B cell (primary cell): ENCODE results near the gene MAFG. TPM values are rescaled to one million over a fixed set of nuclear protein-coding genes. Genes with fewer than 3 reads are reported as not detected.

Experiments
- ATAC-seq: fragments of 200-7000 bp; cut with Tn5 transposase; one replicate; pipeline ENCODE4 v1.10.0; 2021; ENCODE audit warnings: low read depth, mild to moderate bottlenecking, moderate number of reproducible peaks, moderate library complexity
- CTCF ChIA-PET: fragments of 350-600 bp; sonication (Branson Sonifier 250); formaldehyde crosslinking; loops from one replicate; lab custom pipeline; 2021; ENCODE audit warnings: antibody characterized with exemption, inconsistent platforms; lab: Charles Lee
- POLR2A ChIA-PET: fragments of 350-600 bp; sonication (Branson Sonifier 250); formaldehyde crosslinking; loops from one replicate; lab custom pipeline; 2021; ENCODE audit warnings: antibody characterized with exemption; lab: Charles Lee
- DNase-seq: peaks from one replicate; pipeline ENCODE4 v3.0.0; 2013
- H2AFZ ChIP-seq: 2 replicates; pipeline ENCODE4 v1.6.1; 2012; ENCODE audit warnings: mild to moderate bottlenecking, low read depth, low read length; ENCODE audit not compliant: insufficient read depth, poor library complexity, severe bottlenecking
- H3K27ac ChIP-seq, 2 donors: 1 replicate in 1 of 2; 2 replicates in 1 of 2; pipeline ENCODE4 v1.5.1; 2012 to 2013; ENCODE audit warnings: low read length in 2 of 2, mild to moderate bottlenecking in 2 of 2, moderate library complexity in 1 of 2
- H3K27me3 ChIP-seq, 4 experiments: fragments of 200-600 bp in 1 of 4; sonication (generic) in 1 of 4; replicated peaks in 1 of 4; 1 replicate in 2 of 4; 2 replicates in 2 of 4; pipeline versions ENCODE4 v1.6.1 to v1.7.0; 2013 to 2016; ENCODE audit warnings: low read length in 3 of 4, mild to moderate bottlenecking in 2 of 4, mixed read lengths in 1 of 4, moderate library complexity in 1 of 4; ENCODE audit not compliant: insufficient read depth in 4 of 4, control insufficient read depth in 3 of 4; ENCODE audit errors: control extremely low read depth in 1 of 4
- H3K36me3 ChIP-seq, 2 experiments: replicated peaks in 1 of 2; 1 replicate in 1 of 2; 2 replicates in 1 of 2; pipeline versions ENCODE4 v1.6.1 to v1.7.1; 2013; ENCODE audit warnings: low read length in 1 of 2; ENCODE audit not compliant: insufficient read depth in 2 of 2, control insufficient read depth in 1 of 2; ENCODE audit errors: control extremely low read depth in 1 of 2, extremely low read depth in 1 of 2
- H3K4me1 ChIP-seq, 2 donors: fragments of 200-600 bp in 1 of 2; sonication (generic) in 1 of 2; 1 replicate in 1 of 2; 2 replicates in 1 of 2; pipeline versions ENCODE4 v1.5.1 to v1.6.1; 2013 to 2017; ENCODE audit warnings: low read length in 2 of 2; ENCODE audit not compliant: control insufficient read depth in 2 of 2, insufficient read depth in 2 of 2
- H3K4me2 ChIP-seq: replicated peaks from 2 replicates; pipeline ENCODE3; 2012; ENCODE audit warnings: mild to moderate bottlenecking, low read depth, low read length; ENCODE audit not compliant: poor library complexity, severe bottlenecking
- H3K4me3 ChIP-seq, 5 experiments: fragments of 200-600 bp in 1 of 5; sonication (generic) in 1 of 5; 1 replicate in 3 of 5; 2 replicates in 2 of 5; pipeline versions ENCODE4 v1.5.1 to v1.7.0; 2011 to 2016; ENCODE audit warnings: low read length in 4 of 5, mild to moderate bottlenecking in 4 of 5, low read depth in 2 of 5, control low read depth in 1 of 5, moderate library complexity in 1 of 5; ENCODE audit not compliant: insufficient read depth in 1 of 5; ENCODE audit errors: control extremely low read depth in 1 of 5, extremely low read depth in 1 of 5
- H3K79me2 ChIP-seq: fragments of 200-600 bp; sonication (generic); one replicate; pipeline ENCODE4 v1.6.0; 2016; ENCODE audit warnings: low read length; ENCODE audit not compliant: control insufficient read depth, insufficient read depth
- H3K9ac ChIP-seq: fragments of 200-600 bp; sonication (generic); 2 replicates; pipeline ENCODE4 v1.6.1; 2017; ENCODE audit warnings: mild to moderate bottlenecking, low read length, moderate library complexity
- H3K9me3 ChIP-seq, 3 donors: one replicate each; pipeline versions ENCODE4 v1.6.1 to v1.7.1; 2013; ENCODE audit warnings: low read length in 2 of 3; ENCODE audit not compliant: control insufficient read depth in 2 of 3, insufficient read depth in 1 of 3; ENCODE audit errors: control extremely low read depth in 1 of 3
- H4K20me1 ChIP-seq: 2 replicates; pipeline ENCODE4 v1.6.0; 2012; ENCODE audit warnings: mild to moderate bottlenecking, low read length; ENCODE audit not compliant: insufficient read depth, control insufficient read depth, poor library complexity, severe bottlenecking
- H3K27ac Mint-ChIP-seq: one replicate; pipeline ENCODE4 v1.8.0; 2021; ENCODE audit warnings: mixed read lengths
- H3K27me3 Mint-ChIP-seq: one replicate; pipeline ENCODE4 v1.8.0; 2021; ENCODE audit warnings: mixed read lengths
- H3K4me1 Mint-ChIP-seq: one replicate; pipeline ENCODE4 v1.8.0; 2021; ENCODE audit warnings: mixed read lengths
- H3K4me3 Mint-ChIP-seq: one replicate; pipeline ENCODE4 v1.8.0; 2021; ENCODE audit warnings: mixed read lengths
- H3K9me3 Mint-ChIP-seq: one replicate; pipeline ENCODE4 v1.8.0; 2022; ENCODE audit warnings: mixed read lengths; ENCODE audit not compliant: insufficient read depth
- EZH2 ChIP-seq: IDR thresholded peaks from 2 replicates; pipeline ENCODE4 v1.6.1; 2012; ENCODE audit warnings: borderline replicate concordance, low read depth, mild to moderate bottlenecking, moderate library complexity, low read length; ENCODE audit not compliant: insufficient read depth, poor library complexity, severe bottlenecking
- WGBS: methylation state at CpG from one replicate; pipeline ENCODE4 v1.1.5; 2013; ENCODE audit warnings: missing lambda C conversion rate; ENCODE audit not compliant: insufficient coverage; 5-methylcytosine and 5-hydroxymethylcytosine counted together
- intact Hi-C: fragments of 100-400 bp; cut with micrococcal nuclease; formaldehyde crosslinking; loops from one replicate; pipeline ENCODE4 v1.10.0; 2022
- polyA plus RNA-seq: library from polyadenylated mRNA; depleted of rRNA; stranded (reverse); fragments of >200 nt; gene quantifications from 2 replicates; pipeline ENCODE4 v1.2.3, GENCODE V29; 2012
- total RNA-seq, 2 donors: library from RNA; stranded (reverse); fragments of 120-200 nt in 1 of 2; gene quantifications; 1 replicate in 1 of 2; 2 replicates in 1 of 2; pipeline versions ENCODE4 v1.2.3 to v1.2.4, GENCODE V29; 2013 to 2022
- TF ChIP-seq, protein P1 (sequence below): fragments of 200-600 bp; IDR thresholded peaks from one replicate; pipeline ENCODE4 v1.8.0; 2022; ENCODE audit warnings: antibody characterized with exemption, mild to moderate bottlenecking

Gene MAFG
- total and polyA plus RNA-seq, 2 donors (not counting 1 experiment from before 2014, with no cell fraction given), result 11.4 to 27.9 TPM

DNA sequence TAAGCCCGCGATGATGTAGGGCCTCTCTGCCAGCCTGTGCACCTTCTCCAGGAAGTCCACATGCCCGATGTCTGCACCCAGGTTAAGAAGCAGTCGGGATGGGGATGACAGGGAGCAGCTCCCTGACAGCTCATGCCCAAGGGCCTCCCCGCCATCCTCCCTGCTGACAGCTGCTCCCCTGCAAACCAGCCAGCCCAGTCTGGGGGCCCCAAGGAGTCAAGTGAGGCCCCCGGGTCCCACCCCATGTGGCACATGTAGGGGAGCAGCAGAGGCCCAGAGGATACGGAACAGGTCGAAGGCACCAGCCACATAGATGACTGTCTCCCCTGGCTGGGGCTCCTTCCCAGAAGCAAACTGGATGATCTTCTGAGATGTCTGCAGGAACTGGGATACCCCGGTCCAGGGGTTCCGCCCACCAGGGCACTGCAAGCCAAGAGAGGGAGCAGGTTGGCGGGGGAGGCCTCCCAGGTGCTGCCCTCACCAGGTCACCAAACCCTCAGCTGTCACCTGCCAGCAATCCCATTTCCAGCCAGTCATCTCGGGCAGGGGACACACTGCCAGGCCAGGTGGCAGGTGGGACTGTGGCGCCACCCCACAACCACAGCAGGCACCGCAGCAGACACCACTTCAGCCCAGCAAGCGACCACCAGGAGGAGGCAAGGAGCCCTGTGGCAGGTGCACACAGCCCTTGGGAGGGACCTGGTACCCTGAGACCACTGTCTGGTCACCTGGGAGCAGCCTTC, 20.9 kb downstream of the MAFG start:
- Mint-ChIP-seq H3K9me3 (no peaks in the 10 kb centered on the region), H3K4me3 (no peak overlapping the region), H3K4me1 (peaks cover 9% of the 10 kb centered on the region), H3K27me3 (no peaks in the 10 kb centered on the region), H3K27ac (no peak overlapping the region)
- Histone ChIP-seq H3K9me3 (peaks cover 0 to 1% (median 0%) of the 10 kb centered on the region in 3 donors), H3K4me1 (peaks cover 14 to 17% of the 10 kb centered on the region in 2 donors), H3K79me2 (peaks cover 24% of the 10 kb centered on the region), H3K27me3 (peaks cover 0 to 10% (median 2%) of the 10 kb centered on the region in 4 experiments), H3K4me3 (no peak overlapping the region), H3K4me2 (no peak overlapping the region), H3K9ac (no peak overlapping the region), H2AFZ (no peak overlapping the region), H3K27ac (no peak overlapping the region), H4K20me1 (peaks cover 22% of the 10 kb centered on the region), H3K36me3 (peaks cover 0 to 20% of the 10 kb centered on the region in 2 experiments)
- CTCF ChIA-PET, result no interaction called here
- intact Hi-C loops, result no loop called here
- 92% methylated on average over 15 of the region's 15 CpGs for WGBS
- DNase-seq (no peak), ATAC-seq (no peak)
- POLR2A ChIA-PET, result no interaction called here
- TF ChIP-seq, protein P1, sequence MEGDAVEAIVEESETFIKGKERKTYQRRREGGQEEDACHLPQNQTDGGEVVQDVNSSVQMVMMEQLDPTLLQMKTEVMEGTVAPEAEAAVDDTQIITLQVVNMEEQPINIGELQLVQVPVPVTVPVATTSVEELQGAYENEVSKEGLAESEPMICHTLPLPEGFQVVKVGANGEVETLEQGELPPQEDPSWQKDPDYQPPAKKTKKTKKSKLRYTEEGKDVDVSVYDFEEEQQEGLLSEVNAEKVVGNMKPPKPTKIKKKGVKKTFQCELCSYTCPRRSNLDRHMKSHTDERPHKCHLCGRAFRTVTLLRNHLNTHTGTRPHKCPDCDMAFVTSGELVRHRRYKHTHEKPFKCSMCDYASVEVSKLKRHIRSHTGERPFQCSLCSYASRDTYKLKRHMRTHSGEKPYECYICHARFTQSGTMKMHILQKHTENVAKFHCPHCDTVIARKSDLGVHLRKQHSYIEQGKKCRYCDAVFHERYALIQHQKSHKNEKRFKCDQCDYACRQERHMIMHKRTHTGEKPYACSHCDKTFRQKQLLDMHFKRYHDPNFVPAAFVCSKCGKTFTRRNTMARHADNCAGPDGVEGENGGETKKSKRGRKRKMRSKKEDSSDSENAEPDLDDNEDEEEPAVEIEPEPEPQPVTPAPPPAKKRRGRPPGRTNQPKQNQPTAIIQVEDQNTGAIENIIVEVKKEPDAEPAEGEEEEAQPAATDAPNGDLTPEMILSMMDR, result no peak
- TF ChIP-seq EZH2, result no peak

DNA sequence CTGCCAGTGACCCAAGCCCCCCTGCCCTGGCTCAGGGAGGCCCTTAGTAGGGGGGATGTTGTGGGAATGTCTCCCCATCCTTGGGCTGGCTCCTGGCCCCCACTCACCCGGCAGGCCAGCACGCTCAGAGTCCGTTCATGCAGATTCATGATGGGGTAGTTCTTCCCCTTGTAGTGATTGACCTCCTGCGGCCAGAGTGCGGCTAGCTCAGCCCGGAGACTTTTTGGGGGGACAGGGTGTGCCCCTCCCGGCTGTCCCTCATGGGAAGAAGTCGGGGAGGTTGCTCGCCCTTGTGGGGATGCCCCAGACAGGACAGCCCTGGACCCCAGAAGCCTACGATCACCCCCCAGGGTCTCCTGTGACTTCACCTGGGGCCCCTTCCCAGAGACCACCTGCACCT, 21.5 kb downstream of the MAFG start:
- ChIA-PET CTCF (no interaction called here), POLR2A (no interaction called here)
- H3K4me3 Mint-ChIP-seq, result no peak overlapping the region
- Histone ChIP-seq H3K9ac (no peak overlapping the region), H3K4me3 (no peak overlapping the region), H3K4me2 (no peak overlapping the region), H3K27ac (no peak overlapping the region), H2AFZ (no peak overlapping the region), H3K79me2 (peaks cover 24% of the 10 kb centered on the region), H3K9me3 (no peaks in the 10 kb centered on the region), H4K20me1 (peaks cover 20% of the 10 kb centered on the region), H3K36me3 (peaks cover 0 to 20% of the 10 kb centered on the region in 2 experiments), H3K4me1 (peaks cover 15 to 21% of the 10 kb centered on the region in 2 donors), H3K27me3 (peaks cover 0 to 16% (median 5%) of the 10 kb centered on the region in 4 experiments)
- ATAC-seq, result no peak
- peaks cover 4% of the 10 kb centered on the region for H3K27me3 Mint-ChIP-seq
- DNase-seq, result no peak
- intact Hi-C loops, result no loop called here
- H3K27ac Mint-ChIP-seq, result no peak overlapping the region
- H3K4me1 Mint-ChIP-seq, result peaks cover 8% of the 10 kb centered on the region
- WGBS, result 97% methylated on average over 10 of the region's 10 CpGs
- TF ChIP-seq, protein P1, result no peak
- TF ChIP-seq EZH2, result no peak
- no peaks in the 10 kb centered on the region for H3K9me3 Mint-ChIP-seq
